AG10803 (cell line): Measurements from ENCODE around the gene KRT23.
A peak's percentile ranks its signal among the peaks of the same experiment; 100 is the strongest.

Experiments used
- DNase-seq: peaks from one replicate; pipeline ENCODE4 v3.0.0; 2010; ENCODE audit warnings: low read depth
- H3K4me3 ChIP-seq: 2 replicates; pipeline ENCODE4 v1.5.1; 2011; ENCODE audit warnings: mild to moderate bottlenecking, low read length, control low read depth
- CTCF ChIP-seq: conservative IDR thresholded peaks from 2 replicates; pipeline ENCODE4 v1.5.1; 2011; ENCODE audit warnings: mild to moderate bottlenecking, low read length, control low read depth, inconsistent platforms

KRT23 gene

GRCh38 chr17:40937384-40937819 lies at the start of gene KRT23:
TSS of gene KRT23 (minus strand) at chr17:40937646. CDS start at chr17:40936603, 1,043 bp downstream.
- no peak within 1 kb of the TSS for H3K4me3 ChIP-seq
- no peak for DNase-seq
- no peak for TF ChIP-seq CTCF

- TF ChIP-seq CTCF: no peak
- no peak for DNase-seq
Observed at GRCh38 chr17:40986920-40987319, 49.5 kb upstream of the KRT23 start.

GRCh38 chr17:40984226-40984625 lies 46.8 kb upstream of the KRT23 start, which contains the start of gene KRT40:
TSS of gene KRT40 (minus strand) at chr17:40984326. CDS start at chr17:40984273, 53 bp downstream.
- DNase-seq: no peak
- H3K4me3 ChIP-seq: no peak within 1 kb of the TSS
- TF ChIP-seq CTCF: no peak

More at GRCh38 chr17:40986920-40987319, 49.5 kb upstream of the KRT23 start:
- no peak overlapping the region for H3K4me3 ChIP-seq

- no peak for DNase-seq
- TF ChIP-seq CTCF: no peak
- no peak overlapping the region for H3K4me3 ChIP-seq
Observed at GRCh38 chr17:40981115-40981514, 43.7 kb upstream of the KRT23 start.

GRCh38 chr17:40980596-40980995 lies 43.1 kb upstream of the KRT23 start:
- DNase-seq: peak; percentile 51
- TF ChIP-seq CTCF: no peak
- no peak overlapping the region for H3K4me3 ChIP-seq

GRCh38 chr17:40980117-40980516 lies 42.7 kb upstream of the KRT23 start:
- DNase-seq: no peak
- TF ChIP-seq CTCF: no peak
- no peak overlapping the region for H3K4me3 ChIP-seq

GRCh38 chr17:40978575-40979151 lies 41.2 kb upstream of the KRT23 start:
- H3K4me3 ChIP-seq: no peak overlapping the region
- DNase-seq: no peak
- TF ChIP-seq CTCF: no peak
